HG02973 (cell line): ENCODE results near the gene WAC.
"Not testable (repeated sequence)": the region's sequence is repeated elsewhere in the genome, so short reads cannot be mapped to it uniquely, and the experiment has no call there.

Source experiments
- ATAC-seq: cut with Tn5 transposase; IDR thresholded peaks from one replicate; pipeline ENCODE4 v1.9.1; 2021; ENCODE audit warnings: moderate library complexity; ENCODE audit not compliant: unreplicated experiment

The WAC gene

GRCh38 chr10:28604567-28605536 is 71.9 kb downstream of the WAC start:
- no peak for ATAC-seq

- ATAC-seq = no peak
Measured at GRCh38 chr10:28606568-28606967, 73.7 kb downstream of the WAC start.

GRCh38 chr10:28609636-28610035 is 76.7 kb downstream of the WAC start:
- ATAC-seq = not testable (repeated sequence)

- no peak for ATAC-seq
Measured at GRCh38 chr10:28612877-28613276, 80.0 kb downstream of the WAC start.

GRCh38 chr10:28616514-28616913 is 83.6 kb downstream of the WAC start:
- no peak for ATAC-seq

GRCh38 chr10:28619455-28619854 is 86.5 kb downstream of the WAC start:
- no peak for ATAC-seq

GRCh38 chr10:28620251-28620650 is 87.3 kb downstream of the WAC start:
- ATAC-seq = no peak

GRCh38 chr10:28623483-28623882 is 90.6 kb downstream of the WAC start:
- no peak for ATAC-seq

- no peak for ATAC-seq
Measured at GRCh38 chr10:28624351-28624750, 91.4 kb downstream of the WAC start.

- ATAC-seq = no peak
Measured at GRCh38 chr10:28627102-28627501, 94.2 kb downstream of the WAC start.

- ATAC-seq = no peak
Measured at GRCh38 chr10:28628184-28628893, 95.4 kb downstream of the WAC start.

- ATAC-seq = no peak
Measured at GRCh38 chr10:28631896-28632583, 99.1 kb downstream of the WAC start.

- no peak for ATAC-seq
Measured at GRCh38 chr10:28632584-28632945, 99.6 kb downstream of the WAC start.

GRCh38 chr10:28633750-28634149 is 100.8 kb downstream of the WAC start:
- no peak for ATAC-seq

- ATAC-seq = no peak
Measured at GRCh38 chr10:28637346-28637745, 104.4 kb downstream of the WAC start.

- ATAC-seq = no peak
Measured at GRCh38 chr10:28638392-28638791, 105.5 kb downstream of the WAC start.

- no peak for ATAC-seq
Measured at GRCh38 chr10:28640551-28640950, 107.6 kb downstream of the WAC start.

GRCh38 chr10:28644647-28645046 is 111.7 kb downstream of the WAC start:
- no peak for ATAC-seq

- no peak for ATAC-seq
Measured at GRCh38 chr10:28652106-28652505, 119.2 kb downstream of the WAC start.

GRCh38 chr10:28652703-28653102 is 119.8 kb downstream of the WAC start:
- no peak for ATAC-seq

- ATAC-seq = not testable (repeated sequence)
Measured at GRCh38 chr10:28658824-28659223, 125.9 kb downstream of the WAC start.

- no peak for ATAC-seq
Measured at GRCh38 chr10:28661035-28661434, 128.1 kb downstream of the WAC start.
